Stimulated activated CD4-positive, alpha-beta T cell treated with anti-CD3 and anti-CD28 coated beads, Interleukin-2, amount 100 ng/mL, for 48 hours (primary cell): Measurements from ENCODE around the gene TMEM61.

Experiments
- DNase-seq, 2 donors: peaks; one replicate each; pipeline ENCODE4 v3.0.0-alpha.2; 2020

Gene TMEM61

GRCh38 chr1:54986025-54986424, 5.6 kb downstream of the TMEM61 start:
- DNase-seq, result no peak

DNA sequence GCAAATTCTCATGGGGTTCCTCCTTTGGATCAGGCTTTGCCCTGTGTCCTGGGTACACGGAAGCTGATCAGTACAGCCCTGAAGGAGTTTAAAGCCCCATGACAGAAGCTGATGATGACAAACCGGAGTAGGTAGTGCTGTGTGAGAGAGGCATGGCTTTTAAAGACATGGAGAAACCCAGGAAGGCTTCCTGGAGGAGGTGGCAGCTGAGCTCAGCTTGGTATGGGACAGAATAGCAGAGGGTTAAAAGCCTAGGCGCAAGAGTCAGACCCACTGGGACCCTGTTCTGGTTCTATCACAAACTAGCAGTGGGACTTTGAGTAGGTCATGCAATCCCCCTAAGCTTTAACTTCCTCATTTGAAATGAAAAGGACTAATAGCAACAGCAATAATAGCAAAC, 6.1 kb downstream of the TMEM61 start:
- DNase-seq, result no peak

DNA sequence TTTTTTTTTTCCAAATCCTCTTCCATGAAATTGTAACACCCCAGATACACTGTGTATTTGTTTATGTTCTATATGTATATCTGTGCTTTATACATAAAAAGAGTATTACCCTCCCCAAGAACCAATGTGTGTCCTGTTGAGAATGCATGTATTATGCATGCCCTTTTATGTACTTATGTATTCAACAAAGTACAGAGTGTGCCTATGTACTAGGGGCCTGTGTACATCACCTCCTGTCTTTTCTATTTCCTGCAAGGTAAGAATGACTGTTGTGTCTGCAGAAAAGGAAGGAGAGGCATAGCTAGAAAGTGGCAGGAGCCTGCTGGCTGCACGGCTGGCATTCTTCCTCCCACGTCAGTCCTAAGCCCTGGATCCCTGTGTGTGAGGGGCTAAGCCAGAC, 7.0 kb downstream of the TMEM61 start:
- no peak for DNase-seq

DNA sequence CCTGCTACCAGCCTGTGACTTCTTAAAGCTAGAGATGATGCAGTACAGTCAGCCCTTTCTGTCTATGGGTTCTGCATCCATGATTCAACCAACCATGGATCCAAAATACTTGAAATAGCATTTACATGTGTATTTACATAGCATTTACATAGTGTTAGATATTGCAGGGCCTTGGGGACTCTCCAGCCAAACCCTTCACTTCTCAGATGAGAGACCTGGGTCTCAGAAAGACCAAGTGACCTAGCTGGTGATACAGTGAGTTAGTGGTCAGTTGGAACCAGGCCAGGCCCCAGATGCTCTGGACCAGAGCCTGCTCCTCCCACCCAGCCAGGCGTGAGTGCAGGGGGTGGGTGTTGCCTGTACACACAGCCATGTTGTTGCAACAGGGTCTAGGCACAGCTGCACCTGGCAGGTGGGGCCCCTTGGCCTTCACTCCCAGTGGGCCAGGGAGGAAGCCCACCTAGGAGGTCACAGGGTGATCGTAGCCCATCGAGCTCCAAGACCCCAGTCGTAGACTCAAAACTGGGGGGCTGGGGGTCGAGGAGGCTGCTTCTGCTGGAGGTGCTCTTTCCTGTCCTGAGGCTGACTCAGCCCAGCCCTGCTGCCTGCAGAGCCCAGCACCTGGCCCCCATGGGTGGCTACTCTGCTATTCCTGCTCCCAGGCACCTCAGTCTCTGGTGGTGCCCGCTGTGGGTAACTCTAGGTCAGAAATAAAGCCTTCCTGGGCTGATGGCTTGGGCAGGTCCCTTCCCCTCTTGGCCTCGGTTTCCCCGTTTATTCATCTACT, 7.7 kb downstream of the TMEM61 start:
- DNase-seq, result no peak

DNA sequence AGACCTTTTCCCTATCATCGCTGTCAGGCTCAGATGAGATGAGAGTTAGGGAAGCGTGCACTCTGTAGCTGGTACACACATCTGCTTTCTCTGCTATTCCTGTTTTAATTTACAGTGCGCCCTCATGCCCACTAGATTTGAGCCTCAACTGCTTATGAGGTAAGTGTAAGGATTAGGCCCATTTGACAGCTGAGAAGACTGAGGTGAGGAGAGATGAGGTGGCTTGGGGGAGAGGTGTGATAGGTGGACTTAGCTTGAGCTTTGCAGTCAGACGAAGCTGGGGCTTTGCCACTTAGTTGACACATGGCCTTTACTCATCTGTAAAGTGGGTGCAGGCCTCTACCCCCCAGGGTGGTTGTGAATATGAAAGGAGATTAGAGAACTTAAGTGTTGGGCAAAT, 8.5 kb downstream of the TMEM61 start:
- DNase-seq, result no peak

DNA sequence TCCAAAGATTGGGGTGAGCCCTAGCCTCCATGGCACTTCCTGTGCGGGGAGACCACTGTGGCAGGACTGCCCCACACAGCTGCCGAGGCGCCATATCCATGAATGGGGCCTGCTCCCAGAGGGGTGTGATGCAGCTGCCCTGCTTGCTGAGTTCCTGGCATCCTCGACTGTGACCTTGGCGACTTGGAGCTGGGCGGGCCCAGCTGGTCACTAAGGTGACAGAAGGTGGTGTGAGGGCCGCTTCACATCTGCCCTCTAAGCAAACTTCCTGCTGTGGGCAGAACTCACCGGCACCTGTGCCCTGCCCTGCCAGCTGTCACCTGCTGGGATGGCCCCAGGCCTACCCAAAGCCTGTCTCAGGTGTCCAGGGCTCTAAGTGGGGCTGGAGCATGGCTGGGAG, 9.0 kb downstream of the TMEM61 start:
- DNase-seq, result no peak

GRCh38 chr1:54989968-54990810, 9.8 kb downstream of the TMEM61 start:
- DNase-seq, result no peak

GRCh38 chr1:54990916-54991315, 10.5 kb downstream of the TMEM61 start:
- no peak for DNase-seq

- no peak for DNase-seq
Observed at GRCh38 chr1:54991939-54992338, 11.5 kb downstream of the TMEM61 start.

DNA sequence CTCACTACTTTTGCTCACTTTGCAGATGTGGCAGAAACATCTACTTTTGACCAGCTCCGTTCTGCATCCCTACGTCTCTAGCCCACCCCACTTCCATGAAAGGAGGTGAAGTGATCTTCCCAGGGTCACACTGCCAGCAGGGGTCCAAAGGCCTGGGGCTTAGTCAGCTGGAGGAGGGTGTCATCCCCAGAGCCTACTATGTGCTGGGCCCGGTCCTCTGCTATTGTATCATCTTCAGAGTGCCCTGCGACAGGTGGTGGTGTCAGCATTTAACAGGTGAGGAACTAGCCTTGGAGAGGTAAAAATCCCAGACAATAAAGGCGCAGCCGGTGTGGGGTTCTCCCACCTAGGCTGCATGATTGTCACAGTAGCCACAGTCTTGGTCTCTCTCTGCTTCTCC, 12.7 kb downstream of the TMEM61 start:
- no peak for DNase-seq

DNA sequence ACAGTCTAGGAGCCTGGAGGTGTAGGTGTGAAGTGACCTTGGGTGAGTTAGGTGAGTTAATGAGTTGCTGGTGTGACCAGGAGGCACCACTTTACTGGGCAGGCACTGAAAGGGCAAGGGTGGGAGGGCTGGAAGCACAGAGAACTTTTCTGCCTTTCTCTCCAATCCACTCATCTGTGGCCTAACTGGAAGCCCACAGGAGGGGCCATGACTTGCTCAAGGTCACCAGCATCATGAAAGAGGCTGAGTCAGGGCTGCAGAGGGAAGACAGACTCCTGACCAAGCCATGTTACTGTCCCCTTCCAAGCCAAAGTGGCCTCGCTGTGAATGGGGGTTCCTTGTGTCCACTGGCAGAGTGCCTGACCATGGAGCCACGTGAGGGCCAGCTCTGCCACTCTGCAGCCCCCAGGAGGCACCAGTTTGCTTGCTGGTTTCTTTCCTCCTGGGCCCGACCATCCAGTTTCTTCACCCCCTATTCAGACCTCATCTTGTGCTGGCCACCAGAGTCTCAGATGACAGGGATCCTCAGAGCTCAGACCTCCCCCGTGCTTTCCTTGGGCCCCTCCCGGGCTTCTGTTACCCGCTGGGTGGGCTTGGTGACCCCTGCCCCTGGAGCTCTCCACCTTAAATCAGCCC, 14.0 kb downstream of the TMEM61 start:
- DNase-seq, result no peak

GRCh38 chr1:54995013-54995760, 14.8 kb downstream of the TMEM61 start:
- no peak for DNase-seq

- peak in 1 of 2 donors; percentile 17 for DNase-seq
Observed at GRCh38 chr1:54995835-54996234, 15.4 kb downstream of the TMEM61 start.

DNA sequence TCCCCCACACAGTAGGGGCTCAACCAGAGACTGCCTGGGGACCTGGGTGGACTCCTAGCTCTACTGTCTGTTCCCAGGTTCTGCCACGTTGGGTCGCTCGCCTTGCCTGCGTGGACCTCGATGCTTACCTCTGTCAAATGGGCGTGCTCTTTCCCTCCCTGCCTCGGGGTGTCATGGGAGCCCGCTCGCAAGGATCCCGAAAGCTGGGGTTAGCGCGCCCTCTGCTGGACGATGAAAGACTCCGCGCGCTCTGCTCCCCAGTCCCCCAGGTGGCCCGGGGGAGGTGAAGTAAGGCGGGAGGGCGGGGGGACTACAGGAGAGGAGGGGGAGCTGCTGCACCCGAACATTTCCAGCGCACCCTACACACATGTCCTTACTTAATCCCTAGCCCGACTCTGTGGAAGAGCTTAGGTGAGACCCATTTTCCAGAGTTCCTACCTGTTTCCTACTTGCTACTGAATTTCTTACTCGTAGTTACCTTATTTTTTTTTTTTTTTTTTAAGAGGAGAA, 16.0 kb downstream of the TMEM61 start:
- DNase-seq, result peak; percentile 84 to 90

DNA sequence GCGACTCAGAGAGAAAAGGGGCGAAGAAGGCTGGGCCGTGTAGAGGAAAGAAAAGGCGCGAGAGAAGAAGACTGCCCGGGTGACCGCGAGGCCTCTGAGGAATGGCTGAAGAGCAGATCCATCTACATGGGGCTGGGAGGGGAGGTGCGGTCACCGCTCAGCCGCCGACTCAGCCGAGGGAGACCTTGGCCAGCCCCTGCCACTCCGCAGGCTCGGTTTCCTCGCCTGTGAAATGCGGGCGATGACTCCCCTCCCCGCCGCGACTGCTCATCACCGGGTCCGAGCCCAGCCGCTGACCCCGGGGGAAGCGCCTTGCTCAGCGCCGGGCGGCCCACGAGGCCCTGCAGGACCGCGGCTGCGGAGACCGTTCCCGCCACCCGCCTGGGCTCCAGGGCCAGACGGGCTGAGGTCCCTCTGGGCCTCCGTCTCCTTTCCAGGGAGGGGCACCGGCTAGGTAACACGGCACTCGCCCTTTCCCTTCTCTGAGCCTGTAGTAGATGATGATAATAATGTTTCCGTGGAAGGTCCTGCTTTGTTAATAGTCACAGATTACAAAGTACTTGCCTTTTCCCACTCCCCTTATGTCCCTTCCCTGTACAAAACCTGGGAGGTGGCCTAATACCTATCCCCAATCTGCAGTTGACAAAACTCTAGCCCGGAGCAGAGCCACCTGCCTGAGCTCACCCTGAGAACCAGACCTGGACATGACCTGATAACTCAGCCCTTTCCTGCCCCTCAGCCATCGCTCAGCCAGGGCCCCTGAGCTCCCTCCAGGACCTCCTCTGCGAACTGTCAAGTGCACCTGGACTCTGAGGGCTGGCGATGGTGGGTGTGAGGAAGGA, 16.7 kb downstream of the TMEM61 start:
- DNase-seq, result no peak

- DNase-seq, result no peak
Observed at GRCh38 chr1:54997711-54997986, 17.2 kb downstream of the TMEM61 start.

DNA sequence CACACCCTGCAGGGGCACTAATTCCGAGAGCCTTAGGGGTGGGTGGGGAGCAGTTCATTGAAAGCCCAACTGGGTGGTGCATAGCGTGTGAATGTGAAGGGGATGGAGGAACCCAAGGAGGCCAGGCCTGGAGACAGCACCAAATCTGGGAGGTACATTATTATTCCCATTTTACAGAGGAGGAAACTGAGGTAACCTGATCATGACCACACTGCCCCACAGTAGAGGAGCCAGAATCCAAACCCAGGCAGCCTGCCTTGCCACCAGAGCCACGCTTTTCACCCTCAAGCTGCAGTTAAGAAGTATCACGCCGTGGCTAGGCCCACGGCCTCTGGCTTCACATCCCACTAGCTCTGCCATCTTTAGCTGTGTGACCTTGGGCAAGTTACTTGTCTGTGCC, 17.7 kb downstream of the TMEM61 start:
- DNase-seq, result no peak

DNA sequence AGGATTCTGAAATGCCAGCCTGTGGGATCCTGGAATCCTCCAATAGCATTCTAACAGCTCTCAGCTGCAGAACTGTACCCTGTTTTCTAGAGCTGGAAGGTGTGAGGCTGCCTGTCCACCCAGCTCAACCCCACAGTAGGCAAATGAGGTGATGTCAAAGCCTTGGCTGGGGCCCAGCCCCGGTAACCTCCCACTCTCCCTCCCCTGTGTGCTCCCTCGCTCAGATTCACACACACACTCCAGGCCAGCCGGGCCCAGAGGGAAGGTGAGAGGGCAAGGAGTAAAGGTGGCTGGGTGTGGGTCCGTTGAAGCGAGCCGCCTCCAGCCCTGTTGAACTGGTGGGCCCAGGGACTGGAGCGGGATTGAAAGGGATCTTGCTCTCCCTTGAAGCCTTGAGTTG, 18.2 kb downstream of the TMEM61 start, which contains the start of gene BSND:
Gene BSND, plus strand, starts transcription at position 257 of the 400 bp plus-strand sequence. CDS start 254 bp downstream, outside the sequence.
- DNase-seq, result no peak

GRCh38 chr1:55000110-55001085, 20.0 kb downstream of the TMEM61 start:
- DNase-seq, result no peak

DNA sequence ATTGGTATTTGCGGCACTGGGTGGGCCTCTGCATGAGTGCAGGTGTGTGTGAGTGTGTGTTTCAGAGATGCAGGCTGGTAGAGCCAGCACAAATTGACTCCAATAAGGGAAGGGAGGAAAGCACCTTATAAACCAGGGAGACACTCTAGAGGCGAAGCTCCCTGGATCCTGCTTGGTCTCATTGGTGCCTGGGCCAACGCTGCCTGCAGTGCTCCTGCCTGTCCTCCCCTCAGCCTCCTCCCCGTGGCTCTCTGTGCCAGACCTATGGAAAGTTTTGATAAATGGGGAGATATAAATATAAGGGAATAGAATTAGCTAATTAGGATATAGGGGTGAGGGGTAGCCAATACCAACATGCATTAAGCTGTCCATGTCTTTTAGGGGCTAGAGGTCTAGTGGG, 20.9 kb downstream of the TMEM61 start:
- DNase-seq, result no peak

DNA sequence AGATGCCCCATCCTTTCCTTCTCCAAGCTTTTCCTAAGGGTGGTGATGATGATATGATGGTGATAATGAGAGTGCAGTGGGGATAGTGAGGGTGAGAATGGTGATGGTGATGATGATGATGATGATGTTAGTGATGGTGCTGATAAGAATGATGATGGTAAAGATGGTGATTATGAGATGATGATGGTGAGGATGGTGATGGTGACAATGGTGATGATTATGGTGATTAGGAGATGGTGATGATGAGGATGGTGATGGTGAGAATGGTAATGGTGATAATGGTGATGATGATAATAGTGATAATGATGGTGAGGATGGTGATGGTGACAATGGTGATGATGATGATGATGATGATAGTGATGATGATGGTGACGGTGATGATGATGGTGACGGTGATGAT, 22.3 kb downstream of the TMEM61 start:
- no peak for DNase-seq
